ENCODE data around the gene SNX32.
A peak's percentile ranks its signal among the peaks of the same experiment; 100 is the strongest.

The SNX32 gene

GRCh38 chr11:65833297-65834030 is at the start of gene SNX32:
Gene SNX32 (plus strand): TSS chr11:65833963. CDS start chr11:65834066, 103 bp downstream.
- peak; percentile 97 for DNase-seq

- peak; percentile 31 for DNase-seq
These were observed 48.3 kb upstream of the SNX32 start for GRCh38 chr11:65785319-65786007.

- peak; percentile 45 for DNase-seq
These were observed 47.6 kb upstream of the SNX32 start for GRCh38 chr11:65786008-65786785.

DNA sequence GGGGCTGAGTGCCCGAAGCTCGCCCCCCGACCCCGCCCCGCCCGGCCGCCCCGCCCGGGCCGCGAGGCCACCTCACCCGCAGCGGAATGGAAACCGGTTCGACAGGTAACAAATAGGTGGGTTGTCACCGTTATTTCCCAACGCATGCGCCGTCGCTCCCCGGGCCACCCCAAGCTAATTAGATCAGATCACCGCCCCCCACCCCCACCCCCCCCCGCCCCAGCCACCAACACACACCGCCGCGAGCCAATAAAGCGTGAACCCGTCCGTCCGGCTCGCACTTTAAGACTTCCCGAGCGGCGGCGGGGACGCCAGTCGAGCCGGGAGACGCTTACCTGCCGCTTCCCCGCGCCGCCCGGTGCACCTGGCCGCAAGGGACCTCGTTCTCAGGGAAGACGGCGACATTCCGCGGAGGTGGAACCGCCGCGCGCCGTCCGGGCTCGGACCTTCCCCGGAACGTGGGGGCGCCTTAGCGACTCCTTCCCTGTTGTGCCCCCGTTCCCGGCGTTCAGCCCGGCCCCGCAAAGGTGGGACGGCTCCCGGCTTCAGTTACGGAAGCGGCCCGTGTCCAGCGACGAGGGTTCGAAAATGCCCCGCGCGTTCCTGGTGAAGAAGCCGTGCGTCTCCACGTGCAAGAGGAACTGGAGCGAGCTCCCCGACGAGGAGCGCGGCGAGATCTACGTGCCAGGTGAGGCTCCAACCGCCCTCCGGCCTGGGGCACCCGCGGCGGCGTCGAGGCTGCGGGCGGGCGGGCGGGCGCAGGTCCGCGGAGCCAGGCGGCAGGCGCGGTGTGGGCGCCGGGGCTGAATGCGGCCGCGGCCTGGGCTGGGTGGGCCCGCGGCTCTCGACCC is 46.8 kb upstream of the SNX32 start, which contains the start of gene OVOL1:
TSS of gene OVOL1 (plus strand) at position 278 of the 851 bp plus-strand sequence. CDS start at position 589, 311 bp downstream.
- DNase-seq, result peak; percentile 53

- peak; percentile 12 for DNase-seq
These were observed 45.8 kb upstream of the SNX32 start for GRCh38 chr11:65787649-65788622.

GRCh38 chr11:65788821-65789220 is 44.9 kb upstream of the SNX32 start:
- no peak for DNase-seq

DNA sequence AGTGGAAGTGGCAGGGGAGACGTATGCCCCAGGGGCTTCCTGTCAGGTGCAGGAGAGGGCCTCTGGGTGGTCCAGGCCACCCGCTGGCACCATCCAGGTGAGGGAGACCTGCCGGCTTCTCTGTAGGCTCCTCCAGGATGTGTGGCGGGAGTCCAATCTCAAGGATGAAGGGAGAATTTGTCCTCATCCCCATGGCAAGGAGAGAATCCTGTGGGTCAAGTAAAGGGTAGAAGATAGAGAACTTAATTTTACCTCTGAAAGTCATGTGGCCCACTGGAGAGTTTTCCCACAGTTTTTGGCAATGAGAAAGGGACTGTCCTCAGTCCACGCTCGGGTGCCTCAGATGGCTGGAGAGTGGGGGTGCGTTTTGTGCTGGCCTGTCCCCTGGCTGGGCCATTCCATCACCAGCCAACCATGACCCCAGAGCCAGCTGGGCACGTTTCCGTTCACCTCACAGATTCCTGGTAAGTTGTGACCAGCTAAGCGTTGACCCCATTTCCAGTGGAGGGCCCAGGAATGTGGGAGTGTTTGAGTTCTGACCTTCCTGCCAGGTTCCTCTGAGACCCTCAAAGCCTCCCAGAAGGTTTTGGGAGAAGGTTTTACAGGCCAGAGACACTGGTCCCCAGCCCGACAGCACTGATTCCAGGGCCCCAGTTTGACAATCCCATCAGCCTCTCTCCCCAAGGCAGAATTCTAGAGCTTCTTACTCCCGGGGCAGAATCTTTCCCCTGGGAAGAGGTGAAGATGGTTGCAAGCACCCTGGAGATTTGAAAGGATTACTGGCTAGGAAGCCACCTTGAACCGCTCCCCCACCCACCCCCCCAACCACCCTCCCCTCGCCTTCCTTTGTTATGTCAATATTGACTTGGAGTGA is 44.3 kb upstream of the SNX32 start:
- no peak for DNase-seq

DNA sequence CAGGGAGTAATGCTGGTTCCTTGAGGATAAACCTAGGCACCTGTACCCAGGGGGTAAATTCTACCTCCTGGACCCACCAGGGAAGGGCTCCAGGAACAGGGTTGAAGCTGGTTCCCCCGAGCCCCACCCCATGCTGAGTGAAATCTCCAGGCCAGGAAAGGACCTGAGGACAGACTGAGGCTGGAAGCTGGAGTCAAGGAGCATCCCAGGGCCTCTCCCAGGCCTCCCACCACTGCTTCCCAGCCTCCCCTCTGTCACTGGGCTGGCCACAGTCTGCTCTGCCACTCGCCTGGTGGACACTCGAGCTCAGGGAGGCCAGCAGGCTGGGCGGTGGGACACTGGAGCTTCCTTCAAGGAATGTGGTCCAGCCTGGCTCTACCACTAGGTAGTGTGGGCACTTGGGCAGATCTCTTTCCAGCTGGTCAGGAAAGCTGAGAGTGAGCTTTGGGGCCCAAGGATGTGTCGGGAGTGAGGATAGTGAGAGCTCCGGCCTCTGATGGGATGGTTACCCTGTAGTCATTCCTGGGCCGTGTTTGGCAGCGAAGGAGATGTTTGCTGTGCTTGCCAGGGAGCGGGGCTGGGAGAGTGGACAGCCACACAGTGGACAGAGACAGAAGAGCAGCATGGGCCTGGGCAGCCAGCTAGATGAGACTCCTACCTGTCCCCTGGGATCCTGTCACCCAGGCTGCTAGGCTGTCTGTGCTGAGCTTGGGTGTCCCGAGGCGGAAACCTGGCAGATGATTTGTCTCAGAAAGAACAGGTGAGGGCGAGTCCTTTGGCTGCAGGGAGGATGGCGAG is 43.5 kb upstream of the SNX32 start:
- no peak for DNase-seq

GRCh38 chr11:65790902-65791650 is 42.7 kb upstream of the SNX32 start:
- no peak for DNase-seq

DNA sequence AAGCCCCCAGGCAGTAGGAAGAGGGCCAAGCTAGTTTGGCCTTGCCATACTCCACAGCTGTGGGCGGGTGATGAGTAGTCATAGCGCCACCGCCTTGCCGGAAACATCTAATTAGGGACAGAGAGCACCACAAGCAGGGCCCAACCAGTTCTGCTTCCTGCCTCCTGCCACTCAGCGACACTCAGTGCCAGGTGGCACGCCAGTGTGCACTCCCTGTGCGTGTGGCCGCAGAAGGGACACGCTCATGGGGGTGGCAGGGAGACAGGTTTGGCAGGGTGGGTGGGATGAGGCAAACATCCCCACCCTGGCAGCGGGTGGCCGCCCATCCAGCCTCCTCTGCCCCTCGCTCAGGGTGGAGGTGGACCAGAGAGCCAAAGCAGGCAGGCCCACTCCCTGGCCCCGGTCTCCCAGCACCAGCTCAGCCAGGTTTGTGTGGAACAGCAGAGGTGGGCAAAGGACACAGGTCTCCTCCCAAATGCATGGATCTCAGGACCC is 42.0 kb upstream of the SNX32 start:
- DNase-seq, result no peak

GRCh38 chr11:65792456-65792855 is 41.3 kb upstream of the SNX32 start:
- no peak for DNase-seq

- no peak for DNase-seq
These were observed 40.6 kb upstream of the SNX32 start for GRCh38 chr11:65793144-65793581.

DNA sequence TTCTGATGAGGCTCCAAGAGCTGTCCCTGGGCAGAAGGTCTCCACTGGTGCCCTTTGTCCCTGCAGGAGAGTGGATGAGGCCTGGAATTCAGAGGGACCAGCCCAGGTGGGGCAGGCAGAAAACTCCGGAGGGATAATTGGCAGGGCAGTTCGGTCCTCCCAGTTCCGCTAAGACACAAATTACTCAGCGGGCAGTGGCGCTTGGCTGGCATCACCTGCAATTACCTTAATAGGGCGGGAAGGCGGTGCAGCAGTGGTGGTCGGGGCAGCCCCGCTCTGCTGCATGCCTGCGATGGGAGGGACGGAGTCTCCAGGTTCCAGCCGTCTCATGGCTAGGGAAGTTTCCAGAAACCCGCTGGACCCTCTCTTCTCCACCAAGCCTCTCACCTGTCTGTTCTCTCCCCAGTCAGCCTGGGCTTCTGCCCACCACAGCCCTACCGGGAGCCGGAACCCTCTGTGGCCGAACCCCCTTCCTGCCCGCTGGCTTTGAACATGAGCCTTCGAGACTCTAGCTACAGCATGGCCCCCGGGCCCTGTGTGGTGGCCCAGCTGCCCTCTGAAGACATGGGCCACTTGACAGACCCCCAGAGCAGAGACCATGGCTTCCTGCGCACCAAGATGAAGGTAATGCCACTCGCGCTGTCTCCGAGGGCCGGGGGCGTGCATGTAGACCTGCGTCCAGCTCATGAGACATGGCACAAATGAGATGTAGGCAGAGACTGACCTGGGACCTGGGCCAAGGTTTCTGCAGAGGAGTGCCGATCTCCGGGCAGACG is 40.0 kb upstream of the SNX32 start:
- DNase-seq, result no peak

DNA sequence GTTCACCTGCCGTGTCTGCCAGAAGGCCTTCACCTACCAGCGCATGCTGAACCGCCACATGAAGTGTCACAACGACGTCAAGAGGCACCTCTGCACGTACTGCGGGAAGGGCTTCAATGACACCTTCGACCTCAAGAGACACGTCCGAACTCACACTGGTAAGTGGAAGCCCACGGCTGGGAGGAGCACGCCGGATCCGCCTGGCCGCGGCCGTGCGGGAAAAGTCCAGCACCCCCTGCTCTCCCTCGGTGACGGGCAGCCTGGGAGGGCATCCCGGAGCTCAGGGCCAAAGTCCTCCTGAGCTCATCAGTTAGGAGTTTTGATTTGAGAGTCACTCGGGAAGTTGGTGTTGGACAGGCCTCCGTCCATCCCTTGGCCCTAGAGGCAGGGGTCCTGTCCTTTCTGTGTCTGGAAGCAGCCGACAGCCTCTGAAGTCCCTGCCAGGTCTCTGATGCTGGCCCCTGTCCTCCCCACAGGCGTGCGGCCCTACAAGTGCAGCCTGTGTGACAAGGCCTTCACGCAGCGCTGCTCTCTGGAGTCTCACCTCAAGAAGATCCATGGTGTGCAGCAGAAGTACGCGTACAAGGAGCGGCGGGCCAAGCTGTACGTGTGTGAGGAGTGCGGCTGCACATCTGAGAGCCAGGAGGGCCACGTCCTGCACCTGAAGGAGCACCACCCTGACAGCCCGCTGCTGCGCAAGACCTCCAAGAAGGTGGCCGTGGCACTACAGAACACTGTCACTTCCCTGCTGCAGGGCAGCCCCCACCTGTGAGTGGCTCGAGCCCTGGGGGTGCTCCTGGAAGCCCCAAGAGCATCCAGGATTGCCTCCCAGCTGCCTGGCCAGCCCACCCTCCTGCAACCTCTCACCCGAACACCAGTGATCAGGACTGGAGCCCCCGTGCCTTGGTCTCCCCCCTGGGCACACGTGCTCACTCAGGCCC is 38.9 kb upstream of the SNX32 start:
- no peak for DNase-seq

GRCh38 chr11:65796726-65797601 is 36.8 kb upstream of the SNX32 start:
- no peak for DNase-seq
